Hindlimb muscle (tissue), 1 donor: ENCODE data around the gene S100A4. TPM values are rescaled to one million over a fixed set of nuclear protein-coding genes. Genes with fewer than 3 reads are reported as not detected.

Experiments used
- DNase-seq: peaks from one replicate; pipeline ENCODE4 v3.0.0-alpha.2; 2013
- polyA plus RNA-seq: library from polyadenylated mRNA; unstranded; fragments of 120-200 nt; gene quantifications from one replicate; pipeline ENCODE4 v1.2.1, GENCODE V29; 2013; ENCODE audit not compliant: insufficient read length

The S100A4 gene
- polyA plus RNA-seq, 1 donor, result 193 TPM

GRCh38 chr1:153546796-153547559, 1.4 kb upstream of the S100A4 start:
- no peak for DNase-seq

GRCh38 chr1:153546371-153546770, 765 bp upstream of the S100A4 start:
- DNase-seq, result no peak

GRCh38 chr1:153544453-153545066, 1.0 kb downstream of the S100A4 start:
- no peak for DNase-seq

GRCh38 chr1:153543736-153544135, 1.9 kb downstream of the S100A4 start:
- DNase-seq, result no peak

GRCh38 chr1:153542956-153543711, 2.5 kb downstream of the S100A4 start:
- DNase-seq, result no peak

GRCh38 chr1:153541641-153542590, 3.7 kb downstream of the S100A4 start:
- DNase-seq, result no peak

- DNase-seq, result no peak
These were observed 4.9 kb downstream of the S100A4 start, which contains the start of gene S100A5 for GRCh38 chr1:153540394-153541361. Gene S100A5, minus strand, starts transcription at chr1:153540934. Its CDS starts 743 bp downstream, at chr1:153540191.

- no peak for DNase-seq
These were observed 6.1 kb downstream of the S100A4 start for GRCh38 chr1:153539395-153540093.

- DNase-seq, result no peak
These were observed 7.2 kb downstream of the S100A4 start for GRCh38 chr1:153538315-153538821.

- DNase-seq, result no peak
These were observed 8.3 kb downstream of the S100A4 start for GRCh38 chr1:153537376-153537730.

- DNase-seq, result no peak
These were observed 8.8 kb downstream of the S100A4 start for GRCh38 chr1:153536671-153537375.

- DNase-seq, result peak; percentile 80
These were observed 9.5 kb downstream of the S100A4 start for GRCh38 chr1:153536012-153536670.

- DNase-seq, result no peak
These were observed 10.2 kb downstream of the S100A4 start, which contains the start of gene S100A6 for GRCh38 chr1:153535242-153536011. Gene S100A6, minus strand, starts transcription at chr1:153535991. Its CDS starts 652 bp downstream, at chr1:153535339.

GRCh38 chr1:153534925-153535241, 10.7 kb downstream of the S100A4 start:
- no peak for DNase-seq

- DNase-seq, result no peak
These were observed 11.2 kb downstream of the S100A4 start for GRCh38 chr1:153534226-153534924.

GRCh38 chr1:153533689-153534201, 11.9 kb downstream of the S100A4 start:
- no peak for DNase-seq
